GM23338 (cell line): ENCODE results near the gene NALF2. TPM values are rescaled to one million over a fixed set of nuclear protein-coding genes. Genes with fewer than 3 reads are reported as not detected.

Experiments
- ATAC-seq: fragments of 200-7000 bp; cut with Tn5 transposase; 3 replicates; pipeline ENCODE4 v1.9.1; 2020
- DNase-seq: peaks from one replicate; pipeline ENCODE4 v3.0.0-alpha.2; 2015; ENCODE audit warnings: low spot score
- H2AFZ ChIP-seq: fragments of 200-600 bp; sonication (generic); 2 replicates; pipeline ENCODE4 v1.8.0; 2016; ENCODE audit warnings: antibody characterized with exemption, mild to moderate bottlenecking, moderate library complexity
- H3F3A ChIP-seq: fragments of 200-600 bp; sonication (generic); replicated peaks from 2 replicates; pipeline ENCODE4 v1.8.0; 2017; ENCODE audit warnings: antibody characterized with exemption, mixed run types, low read depth
- H3K27ac ChIP-seq: fragments of 200-600 bp; sonication (generic); 2 replicates; pipeline ENCODE4 v1.6.1; 2016; ENCODE audit warnings: low read depth
- H3K27me3 ChIP-seq: fragments of 200-600 bp; sonication (generic); 2 replicates; pipeline ENCODE4 v1.8.0; 2016; ENCODE audit warnings: mild to moderate bottlenecking, mixed run types, moderate library complexity; ENCODE audit not compliant: insufficient read depth
- H3K36me3 ChIP-seq: fragments of 200-600 bp; sonication (generic); 2 replicates; pipeline ENCODE4 v1.8.0; 2016; ENCODE audit warnings: mild to moderate bottlenecking; ENCODE audit not compliant: insufficient read depth
- H3K4me1 ChIP-seq: fragments of 200-600 bp; sonication (generic); 2 replicates; pipeline ENCODE4 v1.8.0; 2016; ENCODE audit warnings: mild to moderate bottlenecking, moderate library complexity; ENCODE audit not compliant: insufficient read depth
- H3K4me2 ChIP-seq: fragments of 200-600 bp; sonication (generic); 2 replicates; pipeline ENCODE4 v1.7.1; 2017; ENCODE audit warnings: mixed run types
- H3K4me3 ChIP-seq: fragments of 200-600 bp; sonication (generic); 2 replicates; pipeline ENCODE4 v1.6.1; 2016; ENCODE audit warnings: mixed run types
- H3K79me2 ChIP-seq: fragments of 200-600 bp; sonication (generic); replicated peaks from 2 replicates; pipeline ENCODE4 v1.8.0; 2017; ENCODE audit warnings: mild to moderate bottlenecking; ENCODE audit not compliant: insufficient read depth
- H3K9me2 ChIP-seq: fragments of 200-600 bp; sonication (generic); 2 replicates; pipeline ENCODE4 v1.8.0; 2017; ENCODE audit not compliant: insufficient read depth
- H4K20me1 ChIP-seq: fragments of 200-600 bp; sonication (generic); replicated peaks from 2 replicates; pipeline ENCODE4 v1.8.0; 2017; ENCODE audit warnings: mild to moderate bottlenecking; ENCODE audit not compliant: insufficient read depth
- H3K27ac Mint-ChIP-seq: 2 replicates; pipeline ENCODE4 v1.8.0; 2020; ENCODE audit warnings: inconsistent platforms, mild to moderate bottlenecking, moderate library complexity, mixed read lengths
- H3K27me3 Mint-ChIP-seq: 3 replicates; pipeline ENCODE4 v1.8.0; 2022; ENCODE audit warnings: low read depth, mild to moderate bottlenecking, moderate library complexity, mixed read lengths, inconsistent platforms; ENCODE audit not compliant: insufficient read depth, poor library complexity
- H3K36me3 Mint-ChIP-seq: 3 replicates; pipeline ENCODE4 v1.8.0; 2021; ENCODE audit warnings: low read depth, mild to moderate bottlenecking, inconsistent platforms, moderate library complexity, mixed read lengths
- H3K4me1 Mint-ChIP-seq: 3 replicates; pipeline ENCODE4 v1.8.0; 2020; ENCODE audit warnings: mild to moderate bottlenecking, inconsistent platforms, mixed read lengths
- H3K4me3 Mint-ChIP-seq: 3 replicates; pipeline ENCODE4 v1.8.0; 2021; ENCODE audit warnings: moderate library complexity, mild to moderate bottlenecking, inconsistent platforms, mixed read lengths
- H3K9me3 Mint-ChIP-seq: 3 replicates; pipeline ENCODE4 v1.8.0; 2020; ENCODE audit warnings: moderate library complexity, mild to moderate bottlenecking, inconsistent platforms, mixed read lengths
- CREB1 ChIP-seq: fragments of 250-450 bp; sonication (Bioruptor Pico); IDR thresholded peaks from 2 replicates; pipeline ENCODE4 v1.5.0; 2020; ENCODE audit warnings: low read depth, mild to moderate bottlenecking, moderate library complexity
- CTCF ChIP-seq, 2 experiments: fragments of 200-600 bp in 1 of 2; sonication (generic) in 1 of 2; conservative IDR thresholded peaks; 2 replicates each; pipeline versions ENCODE4 v1.5.1 to v1.6.1; 2016 to 2017; ENCODE audit warnings: antibody characterized with exemption in 2 of 2, low read depth in 2 of 2, mild to moderate bottlenecking in 2 of 2, moderate library complexity in 1 of 2
- EZH2 ChIP-seq: fragments of 200-600 bp; sonication (generic); IDR thresholded peaks from one replicate; pipeline ENCODE4 v1.8.0; 2017; ENCODE audit warnings: antibody characterized with exemption, mild to moderate bottlenecking, low read depth; ENCODE audit not compliant: unreplicated experiment
- JUNB ChIP-seq: IDR thresholded peaks from one replicate; pipeline ENCODE4 v1.6.1; 2016; ENCODE audit warnings: antibody characterized with exemption; ENCODE audit not compliant: unreplicated experiment
- STAT1 ChIP-seq: IDR thresholded peaks from one replicate; pipeline ENCODE4 v1.6.1; 2016; ENCODE audit warnings: antibody characterized with exemption; ENCODE audit not compliant: unreplicated experiment
- ZNF114 ChIP-seq: fragments of 250-450 bp; sonication (Bioruptor Pico); IDR thresholded peaks from 2 replicates; pipeline ENCODE4 v1.5.0; 2020; ENCODE audit warnings: mild to moderate bottlenecking, moderate library complexity
- ZNF462 ChIP-seq: fragments of 250-450 bp; sonication (Bioruptor Pico); IDR thresholded peaks from 2 replicates; pipeline ENCODE4 v1.5.0; 2020; ENCODE audit warnings: mild to moderate bottlenecking, moderate library complexity
- polyA plus RNA-seq: library from polyadenylated mRNA; unstranded; fragments of >200 nt; fragmentation: Nextera tagmentation; extraction: Ambion mirVana; gene quantifications from 2 replicates; pipeline ENCODE4 v1.2.1, GENCODE V29; 2016
- total RNA-seq: library from RNA; depleted of rRNA; stranded (reverse); fragments of >200 nt; shearing (Covaris generic); gene quantifications from 2 replicates; pipeline ENCODE4 v1.2.3, GENCODE V29; 2014

NALF2 gene
- total and polyA plus RNA-seq, 2 experiments from 2014 or later: 4.4 to 10.5 TPM

- TF ChIP-seq ZNF462 (CRISPR knock-in tag) (no peak), CTCF (conservative IDR thresholded peaks at IDR 0.05; ENCODE audit: low read depth in 2 of 2) (no peak)
These were observed 17.9 kb downstream of the NALF2 start (continued) for GRCh38 chrX:69522052-69522451.

GRCh38 chrX:69523314-69523713, 19.2 kb downstream of the NALF2 start:
- H3K27me3 ChIP-seq: no peaks in the 10 kb centered on the region
- H3K36me3 ChIP-seq: no peaks in the 10 kb centered on the region
- H3K4me3 Mint-ChIP-seq: no peak overlapping the region
- no peak overlapping the region for H3K4me3 ChIP-seq
- no peak for ATAC-seq
- no peaks in the 10 kb centered on the region; the same call in 1 of the 3 replicates for H3K36me3 Mint-ChIP-seq
- no peaks in the 10 kb centered on the region for H4K20me1 ChIP-seq
- H3K9me2 ChIP-seq: no peaks in the 10 kb centered on the region
- H3K27me3 Mint-ChIP-seq: peaks cover 5% of the 10 kb centered on the region
- H3K4me1 ChIP-seq: no peaks in the 10 kb centered on the region
- no peaks in the 10 kb centered on the region for H3K9me3 Mint-ChIP-seq
- H2AFZ ChIP-seq: no peak overlapping the region
- H3K27ac Mint-ChIP-seq: no peak overlapping the region
- peak; percentile 11 for DNase-seq
- H3K4me1 Mint-ChIP-seq: peaks cover 20% of the 10 kb centered on the region
- no peaks in the 10 kb centered on the region for H3K79me2 ChIP-seq
- H3K4me2 ChIP-seq: no peak overlapping the region
- no peak overlapping the region for H3K27ac ChIP-seq
- no peaks in the 10 kb centered on the region for H3F3A ChIP-seq
- no peak for TF ChIP-seq EZH2
- TF ChIP-seq STAT1: no peak
- no peak for TF ChIP-seq CREB1
- no peak for TF ChIP-seq ZNF114
- TF ChIP-seq JUNB: no peak
